Testis (tissue), 3 donors: ENCODE measurements around the gene MACROD1. TPM values are rescaled to one million over a fixed set of nuclear protein-coding genes. Genes with fewer than 3 reads are reported as not detected.

Source experiments
- DNase-seq: peaks from one replicate; pipeline ENCODE4 v3.0.0-alpha.2; 2019
- H3K27ac ChIP-seq, 2 donors: fragments of 200-600 bp; sonication (generic); one replicate each; pipeline ENCODE4 v1.5.1; 2019
- H3K27me3 ChIP-seq: fragments of 200-600 bp; sonication (generic); one replicate; pipeline ENCODE4 v1.5.1; 2019
- H3K36me3 ChIP-seq: fragments of 200-600 bp; sonication (generic); one replicate; pipeline ENCODE4 v1.5.1; 2017; ENCODE audit warnings: low read depth; ENCODE audit errors: missing control alignments
- H3K4me1 ChIP-seq: fragments of 200-600 bp; sonication (generic); one replicate; pipeline ENCODE4 v1.5.1; 2019
- H3K4me3 ChIP-seq, 2 donors: fragments of 200-600 bp; sonication (generic); one replicate each; pipeline ENCODE4 v1.5.1; 2017 to 2019
- H3K9me3 ChIP-seq: fragments of 200-600 bp; sonication (generic); one replicate; pipeline ENCODE4 v1.5.1; 2017
- CTCF ChIP-seq, 3 experiments: fragments of 450-650 bp in 2 of 3; fragments of 200-600 bp in 1 of 3; sonication (generic) in 1 of 3; IDR thresholded peaks; one replicate each; pipeline ENCODE4 v1.5.1; 2016 to 2019; ENCODE audit warnings: antibody characterized with exemption in 3 of 3, mild to moderate bottlenecking in 2 of 3, moderate library complexity in 1 of 3
- POLR2A ChIP-seq: fragments of 450-650 bp; IDR thresholded peaks from one replicate; pipeline ENCODE4 v1.6.1; 2017; ENCODE audit warnings: antibody characterized with exemption, mild to moderate bottlenecking, moderate library complexity
- WGBS, 2 donors: methylation state at CpG; one replicate each; pipeline ENCODE4 v1.1.5; 2018; 5-methylcytosine and 5-hydroxymethylcytosine counted together
- intact Hi-C: fragments of 100-400 bp; cut with DNase I; formaldehyde crosslinking; loops from one replicate; pipeline ENCODE4 v1.15.1; 2023; ENCODE audit warnings: low total_unique reads
- polyA plus RNA-seq: library from polyadenylated mRNA; stranded (reverse); fragments of 350-450 nt; fragmentation: Illumina TruSeq; extraction: RNeasy Lipid Tissue Mini Kit (QIAGEN cat#74804); gene quantifications from one replicate; pipeline ENCODE4 v1.2.3, GENCODE V29; 2014; ENCODE audit warnings: low read depth, low replicate concordance; ENCODE audit not compliant: insufficient read depth
- total RNA-seq, 2 donors: library from RNA; depleted of rRNA; stranded (reverse); fragments of >200 nt; gene quantifications; one replicate each; pipeline ENCODE4 v1.2.3, GENCODE V29; 2016

The MACROD1 gene
- total and polyA plus RNA-seq, 3 donors from 2014 or later: 13.3 to 15.3 (median 14.1) TPM

- DNase-seq: no peak
- intact Hi-C loops: no loop called here
- WGBS, 2 donors: 70 to 90% methylated on average over 9 to 14 of the region's 18 CpGs
- Histone ChIP-seq H3K4me1 (no peaks in the 10 kb centered on the region), H3K27ac (no peak overlapping the region), H3K4me3 (no peak overlapping the region), H3K9me3 (no peaks in the 10 kb centered on the region), H3K36me3 (no peaks in the 10 kb centered on the region), H3K27me3 (no peaks in the 10 kb centered on the region)
- no peak for TF ChIP-seq POLR2A
- no peak for TF ChIP-seq CTCF (IDR thresholded peaks at IDR 0.05)
Observed at GRCh38 chr11:64044730-64045393, 121.1 kb downstream of the MACROD1 start.

GRCh38 chr11:64043545-64043944 is 122.4 kb downstream of the MACROD1 start:
- 87 to 94% methylated on average over 5 of the region's 5 CpGs for WGBS, 2 donors
- no peak overlapping the region for H3K27ac ChIP-seq
- no peaks in the 10 kb centered on the region for H3K9me3 ChIP-seq
- H3K4me3 ChIP-seq: no peak overlapping the region
- no peak for DNase-seq
- H3K4me1 ChIP-seq: no peaks in the 10 kb centered on the region
- H3K36me3 ChIP-seq: no peaks in the 10 kb centered on the region
- intact Hi-C loops: no loop called here
- H3K27me3 ChIP-seq: no peaks in the 10 kb centered on the region
- TF ChIP-seq CTCF (IDR thresholded peaks at IDR 0.05) (no peak), POLR2A (no peak)

- Histone ChIP-seq H3K27ac (no peak overlapping the region), H3K4me1 (no peaks in the 10 kb centered on the region), H3K4me3 (no peak overlapping the region), H3K9me3 (no peaks in the 10 kb centered on the region), H3K27me3 (no peaks in the 10 kb centered on the region), H3K36me3 (no peaks in the 10 kb centered on the region)
- intact Hi-C loops: no loop called here
- WGBS, 2 donors: 95 to 100% methylated on average over 2 to 4 of the region's 4 CpGs
- TF ChIP-seq CTCF (IDR thresholded peaks at IDR 0.05): no peak
- no peak for TF ChIP-seq POLR2A
- DNase-seq: no peak
Observed at GRCh38 chr11:64042301-64042700, 123.6 kb downstream of the MACROD1 start.

- no peaks in the 10 kb centered on the region for H3K36me3 ChIP-seq
- no peak overlapping the region for H3K27ac ChIP-seq
- intact Hi-C loops: no loop called here
- DNase-seq: no peak
- H3K27me3 ChIP-seq: no peaks in the 10 kb centered on the region
- 95 to 98% methylated on average over 6 to 9 of the region's 9 CpGs for WGBS, 2 donors
- H3K9me3 ChIP-seq: no peaks in the 10 kb centered on the region
- no peak overlapping the region for H3K4me3 ChIP-seq
- H3K4me1 ChIP-seq: no peaks in the 10 kb centered on the region
- TF ChIP-seq POLR2A (no peak), CTCF (IDR thresholded peaks at IDR 0.05) (no peak)
Observed at GRCh38 chr11:64041846-64042245, 124.1 kb downstream of the MACROD1 start.

- no peak for DNase-seq
Observed at GRCh38 chr11:64040684-64041322, 125.1 kb downstream of the MACROD1 start.

More at GRCh38 chr11:64040684-64041322, 125.1 kb downstream of the MACROD1 start:
- no peaks in the 10 kb centered on the region for H3K9me3 ChIP-seq
- H3K36me3 ChIP-seq: no peaks in the 10 kb centered on the region
- 81 to 83% methylated on average over 19 to 20 of the region's 20 CpGs for WGBS, 2 donors
- no peak overlapping the region for H3K27ac ChIP-seq
- H3K4me1 ChIP-seq: no peaks in the 10 kb centered on the region
- intact Hi-C loops: no loop called here
- no peaks in the 10 kb centered on the region for H3K27me3 ChIP-seq
- no peak overlapping the region for H3K4me3 ChIP-seq
- TF ChIP-seq CTCF (IDR thresholded peaks at IDR 0.05): no peak
- TF ChIP-seq POLR2A: no peak
